Measurements from ENCODE around the gene NTN1.

Gene NTN1

DNA sequence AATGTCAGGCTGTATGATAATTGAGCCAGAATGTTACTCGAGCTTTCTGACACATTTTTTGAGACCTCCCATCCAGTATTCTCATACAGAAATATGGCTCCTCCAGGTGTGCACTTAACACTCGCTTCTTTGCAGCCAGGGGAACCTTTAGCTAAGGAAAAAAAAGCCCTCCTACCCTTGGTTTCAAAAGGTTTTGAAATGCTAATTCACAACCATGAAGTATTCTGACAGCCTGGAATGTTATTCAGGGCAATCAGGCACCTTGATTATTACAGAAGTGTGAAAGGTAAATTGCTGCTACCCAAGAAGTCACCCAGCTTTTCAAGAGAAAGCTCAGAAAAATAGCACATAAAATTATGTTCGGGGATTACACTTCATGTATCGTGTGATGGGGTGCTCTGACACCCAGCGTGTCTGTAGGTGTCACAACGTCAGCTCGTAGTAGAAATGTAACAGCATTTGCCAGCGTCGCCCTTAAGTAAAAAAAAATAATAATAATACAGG is 41.1 kb downstream of the NTN1 start:
- Histone ChIP-seq H3K27me3 (ENCODE audit: low read length) (no peaks in the 10 kb centered on the region), H3K79me2 (ENCODE audit: insufficient read depth, low read length) (no peaks in the 10 kb centered on the region), H3K9me3 (ENCODE audit: insufficient read depth, low read length) (no peaks in the 10 kb centered on the region), H3F3A (ENCODE audit: insufficient read depth) (no peaks in the 10 kb centered on the region), H3K36me3 (ENCODE audit: low read length) (no peaks in the 10 kb centered on the region), H3K9ac (ENCODE audit: low read length) (no peak overlapping the region), H4K20me1 (ENCODE audit: low read depth, low read length) (no peaks in the 10 kb centered on the region), H3K27ac (ENCODE audit: low read depth, low read length) (no peak overlapping the region), H2AFZ (ENCODE audit: low read depth, low read length, severe bottlenecking) (no peak overlapping the region), H3K9me2 (replicated peaks; ENCODE audit: insufficient read depth, low read length) (no peaks in the 10 kb centered on the region), H3K4me3 (ENCODE audit: insufficient read depth, low read length, poor library complexity, severe bottlenecking) (no peak overlapping the region), H3K4me2 (ENCODE audit: low read depth, low read length, poor library complexity, severe bottlenecking) (no peak overlapping the region)
- no peak for TF ChIP-seq CTCF (IDR thresholded peaks at IDR 0.05; ENCODE audit: insufficient read depth, low read length, poor library complexity, severe bottlenecking)
- no peak for TF ChIP-seq EZH2phosphoT487 (conservative IDR thresholded peaks at IDR 0.05; ENCODE audit: low read length)

DNA sequence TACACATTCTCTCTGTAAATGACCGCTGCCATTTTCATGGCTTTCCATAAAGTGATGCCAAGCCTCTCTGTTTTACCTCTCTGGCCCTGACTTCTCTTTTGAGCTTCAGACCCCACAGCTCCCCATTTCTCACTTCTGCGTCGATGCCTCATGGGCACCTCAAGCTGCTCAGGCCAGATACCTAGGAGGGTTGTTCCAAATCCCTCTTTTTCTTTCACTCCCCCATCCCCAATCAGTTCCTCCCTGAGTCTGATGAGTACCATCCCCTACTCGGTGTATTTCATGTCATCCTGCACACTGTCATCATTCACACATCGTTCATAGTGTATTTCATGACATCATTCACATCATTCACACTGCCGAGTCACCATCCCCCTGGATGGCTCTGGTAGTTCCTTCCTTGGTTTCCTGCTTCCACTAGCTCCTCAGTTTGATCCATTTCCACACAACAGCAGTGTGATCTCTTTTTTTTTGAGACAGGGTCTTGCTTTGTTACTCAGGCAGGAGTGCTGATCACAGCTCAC is 43.1 kb downstream of the NTN1 start:
- Histone ChIP-seq H3K4me2 (ENCODE audit: low read depth, low read length, poor library complexity, severe bottlenecking) (no peak overlapping the region), H3K4me3 (ENCODE audit: insufficient read depth, low read length, poor library complexity, severe bottlenecking) (no peak overlapping the region), H4K20me1 (ENCODE audit: low read depth, low read length) (no peaks in the 10 kb centered on the region), H3K9ac (ENCODE audit: low read length) (no peak overlapping the region), H3K9me2 (replicated peaks; ENCODE audit: insufficient read depth, low read length) (no peaks in the 10 kb centered on the region), H3K9me3 (ENCODE audit: insufficient read depth, low read length) (no peaks in the 10 kb centered on the region), H3K27me3 (ENCODE audit: low read length) (no peaks in the 10 kb centered on the region), H3K27ac (ENCODE audit: low read depth, low read length) (no peak overlapping the region), H3K36me3 (ENCODE audit: low read length) (no peaks in the 10 kb centered on the region), H2AFZ (ENCODE audit: low read depth, low read length, severe bottlenecking) (no peak overlapping the region), H3K79me2 (ENCODE audit: insufficient read depth, low read length) (no peaks in the 10 kb centered on the region), H3F3A (ENCODE audit: insufficient read depth) (no peaks in the 10 kb centered on the region)
- no peak for TF ChIP-seq EZH2phosphoT487 (conservative IDR thresholded peaks at IDR 0.05; ENCODE audit: low read length)
- no peak for TF ChIP-seq CTCF (IDR thresholded peaks at IDR 0.05; ENCODE audit: insufficient read depth, low read length, poor library complexity, severe bottlenecking)

DNA sequence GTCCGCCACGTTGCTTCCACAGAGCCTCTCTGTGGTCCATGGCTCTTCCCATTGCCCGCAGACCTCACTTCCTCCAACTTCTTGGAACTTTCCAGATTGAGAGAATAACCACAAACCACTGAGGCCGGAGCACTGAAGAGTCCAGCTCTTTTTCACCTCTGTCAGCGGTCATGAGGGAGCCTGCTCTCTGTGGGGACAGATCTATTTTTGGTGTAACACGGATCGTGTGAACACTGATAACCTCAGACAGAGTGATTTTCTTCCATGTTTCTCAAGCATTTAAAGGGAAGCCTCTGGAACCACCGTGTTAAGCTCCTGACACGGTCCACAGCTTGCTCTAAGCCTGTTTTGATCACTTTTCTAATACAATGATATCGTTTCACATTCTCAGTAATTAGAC is 49.7 kb downstream of the NTN1 start:
- H3K4me2 ChIP-seq (ENCODE audit: low read depth, low read length, poor library complexity, severe bottlenecking) = no peak overlapping the region
- TF ChIP-seq EZH2phosphoT487 (conservative IDR thresholded peaks at IDR 0.05; ENCODE audit: low read length) (no peak), CTCF (IDR thresholded peaks at IDR 0.05; ENCODE audit: insufficient read depth, low read length, poor library complexity, severe bottlenecking) (no peak)

More for the DNA sequence above, 49.7 kb downstream of the NTN1 start:
- Histone ChIP-seq H3F3A (ENCODE audit: insufficient read depth) (no peaks in the 10 kb centered on the region), H4K20me1 (ENCODE audit: low read depth, low read length) (no peaks in the 10 kb centered on the region), H3K9me3 (ENCODE audit: insufficient read depth, low read length) (no peaks in the 10 kb centered on the region), H3K36me3 (ENCODE audit: low read length) (no peaks in the 10 kb centered on the region), H2AFZ (ENCODE audit: low read depth, low read length, severe bottlenecking) (no peak overlapping the region), H3K4me3 (ENCODE audit: insufficient read depth, low read length, poor library complexity, severe bottlenecking) (no peak overlapping the region), H3K27ac (ENCODE audit: low read depth, low read length) (no peak overlapping the region), H3K27me3 (ENCODE audit: low read length) (no peaks in the 10 kb centered on the region; the same call in 1 of the 2 replicates), H3K9me2 (replicated peaks; ENCODE audit: insufficient read depth, low read length) (no peaks in the 10 kb centered on the region), H3K79me2 (ENCODE audit: insufficient read depth, low read length) (no peaks in the 10 kb centered on the region), H3K9ac (ENCODE audit: low read length) (no peak overlapping the region)

All from SU-DHL-6 (cell line).